ENCODE measurements around the gene WASF3. TPM values are rescaled to one million over a fixed set of nuclear protein-coding genes. Genes with fewer than 3 reads are reported as not detected.

WASF3 gene
- total and polyA plus RNA-seq, 4 donors: 0.82 to 4.9 (median 2.3) TPM

GRCh38 chr13:26561067-26561466, 3.6 kb downstream of the WASF3 start:
- H3K4me3 ChIP-seq (ENCODE audit: low read depth in 1 of 3, low read length in 3 of 3): no peak overlapping the region
- 60% methylated on average over 3 of the region's 3 CpGs for WGBS
- H3K4me1 ChIP-seq (ENCODE audit: control insufficient read depth in 4 of 4, insufficient read depth in 4 of 4, low read length in 3 of 4): peaks cover 6 to 37% (median 17%) of the 10 kb centered on the region in 4 donors
- no peak for DNase-seq (ENCODE audit: low spot score)
- H3K9ac ChIP-seq (ENCODE audit: low read depth in 1 of 2, low read length in 2 of 2): no peak overlapping the region
- H3K27me3 ChIP-seq (ENCODE audit: control insufficient read depth in 4 of 4, insufficient read depth in 4 of 4, low read length in 3 of 4): no peaks in the 10 kb centered on the region
- TF ChIP-seq NR2F2 (IDR thresholded peaks at IDR 0.05) (no peak), HNF4G (IDR thresholded peaks at IDR 0.05) (no peak), SP1 (IDR thresholded peaks at IDR 0.05) (no peak), RXRA (IDR thresholded peaks at IDR 0.05) (no peak), TAF1 (conservative IDR thresholded peaks at IDR 0.05) (no peak), CTCF (IDR thresholded peaks at IDR 0.05; ENCODE audit: low read depth, low read length, missing input control) (no peak), EGR1 (IDR thresholded peaks at IDR 0.05; ENCODE audit: low read depth in 2 of 2) (no peak), FOXA2 (IDR thresholded peaks at IDR 0.05) (no peak), RAD21 (IDR thresholded peaks at IDR 0.05) (no peak), YY1 (IDR thresholded peaks at IDR 0.05) (no peak), GABPA (IDR thresholded peaks at IDR 0.05 in 1 of 2, conservative IDR thresholded peaks at IDR 0.05 in 1 of 2) (no peak)
- TF ChIP-seq, protein P1, sequence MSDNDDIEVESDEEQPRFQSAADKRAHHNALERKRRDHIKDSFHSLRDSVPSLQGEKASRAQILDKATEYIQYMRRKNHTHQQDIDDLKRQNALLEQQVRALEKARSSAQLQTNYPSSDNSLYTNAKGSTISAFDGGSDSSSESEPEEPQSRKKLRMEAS (IDR thresholded peaks at IDR 0.05): no peak
- TF ChIP-seq, protein P2, sequence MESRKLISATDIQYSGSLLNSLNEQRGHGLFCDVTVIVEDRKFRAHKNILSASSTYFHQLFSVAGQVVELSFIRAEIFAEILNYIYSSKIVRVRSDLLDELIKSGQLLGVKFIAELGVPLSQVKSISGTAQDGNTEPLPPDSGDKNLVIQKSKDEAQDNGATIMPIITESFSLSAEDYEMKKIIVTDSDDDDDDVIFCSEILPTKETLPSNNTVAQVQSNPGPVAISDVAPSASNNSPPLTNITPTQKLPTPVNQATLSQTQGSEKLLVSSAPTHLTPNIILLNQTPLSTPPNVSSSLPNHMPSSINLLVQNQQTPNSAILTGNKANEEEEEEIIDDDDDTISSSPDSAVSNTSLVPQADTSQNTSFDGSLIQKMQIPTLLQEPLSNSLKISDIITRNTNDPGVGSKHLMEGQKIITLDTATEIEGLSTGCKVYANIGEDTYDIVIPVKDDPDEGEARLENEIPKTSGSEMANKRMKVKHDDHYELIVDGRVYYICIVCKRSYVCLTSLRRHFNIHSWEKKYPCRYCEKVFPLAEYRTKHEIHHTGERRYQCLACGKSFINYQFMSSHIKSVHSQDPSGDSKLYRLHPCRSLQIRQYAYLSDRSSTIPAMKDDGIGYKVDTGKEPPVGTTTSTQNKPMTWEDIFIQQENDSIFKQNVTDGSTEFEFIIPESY (IDR thresholded peaks at IDR 0.05): no peak
- TF ChIP-seq, protein P3, sequence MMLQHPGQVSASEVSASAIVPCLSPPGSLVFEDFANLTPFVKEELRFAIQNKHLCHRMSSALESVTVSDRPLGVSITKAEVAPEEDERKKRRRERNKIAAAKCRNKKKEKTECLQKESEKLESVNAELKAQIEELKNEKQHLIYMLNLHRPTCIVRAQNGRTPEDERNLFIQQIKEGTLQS (IDR thresholded peaks at IDR 0.05): no peak
- H3K9me3 ChIP-seq (ENCODE audit: control insufficient read depth in 4 of 4, low read length in 3 of 4): no peaks in the 10 kb centered on the region
- H3K36me3 ChIP-seq (ENCODE audit: control insufficient read depth in 4 of 4, insufficient read depth in 3 of 4, low read depth in 1 of 4, low read length in 3 of 4): peaks cover 0 to 1% (median 0%) of the 10 kb centered on the region in 4 donors
- no peak overlapping the region for H3K27ac ChIP-seq (ENCODE audit: low read depth in 1 of 2, low read length in 2 of 2)

- H3K9ac ChIP-seq (ENCODE audit: low read depth in 1 of 2, low read length in 2 of 2): no peak overlapping the region
- H3K27ac ChIP-seq (ENCODE audit: low read depth in 1 of 2, low read length in 2 of 2): no peak overlapping the region
Observed at GRCh38 chr13:26561651-26562511, 4.4 kb downstream of the WASF3 start.

More at GRCh38 chr13:26561651-26562511, 4.4 kb downstream of the WASF3 start:
- Histone ChIP-seq H3K4me1 (ENCODE audit: control insufficient read depth in 4 of 4, insufficient read depth in 4 of 4, low read length in 3 of 4) (peaks cover 6 to 43% (median 21%) of the 10 kb centered on the region in 4 donors), H3K36me3 (ENCODE audit: control insufficient read depth in 4 of 4, insufficient read depth in 3 of 4, low read depth in 1 of 4, low read length in 3 of 4) (peaks cover 0 to 1% (median 0%) of the 10 kb centered on the region in 4 donors), H3K27me3 (ENCODE audit: control insufficient read depth in 4 of 4, insufficient read depth in 4 of 4, low read length in 3 of 4) (peaks cover 0 to 3% (median 0%) of the 10 kb centered on the region in 4 donors), H3K4me3 (ENCODE audit: low read depth in 1 of 3, low read length in 3 of 3) (no peak overlapping the region), H3K9me3 (ENCODE audit: control insufficient read depth in 4 of 4, low read length in 3 of 4) (no peaks in the 10 kb centered on the region)
- TF ChIP-seq TAF1 (conservative IDR thresholded peaks at IDR 0.05) (no peak), FOXA1 (IDR thresholded peaks at IDR 0.05) (no peak), HNF4A (conservative IDR thresholded peaks at IDR 0.05) (no peak), YY1 (IDR thresholded peaks at IDR 0.05) (no peak), RXRA (IDR thresholded peaks at IDR 0.05) (no peak), SP1 (IDR thresholded peaks at IDR 0.05) (no peak), JUND (IDR thresholded peaks at IDR 0.05) (no peak), EGR1 (IDR thresholded peaks at IDR 0.05; ENCODE audit: low read depth in 2 of 2) (no peak), GABPA (IDR thresholded peaks at IDR 0.05 in 1 of 2, conservative IDR thresholded peaks at IDR 0.05 in 1 of 2) (no peak), RAD21 (IDR thresholded peaks at IDR 0.05) (no peak), HNF4G (IDR thresholded peaks at IDR 0.05) (no peak)
- TF ChIP-seq, protein P4, sequence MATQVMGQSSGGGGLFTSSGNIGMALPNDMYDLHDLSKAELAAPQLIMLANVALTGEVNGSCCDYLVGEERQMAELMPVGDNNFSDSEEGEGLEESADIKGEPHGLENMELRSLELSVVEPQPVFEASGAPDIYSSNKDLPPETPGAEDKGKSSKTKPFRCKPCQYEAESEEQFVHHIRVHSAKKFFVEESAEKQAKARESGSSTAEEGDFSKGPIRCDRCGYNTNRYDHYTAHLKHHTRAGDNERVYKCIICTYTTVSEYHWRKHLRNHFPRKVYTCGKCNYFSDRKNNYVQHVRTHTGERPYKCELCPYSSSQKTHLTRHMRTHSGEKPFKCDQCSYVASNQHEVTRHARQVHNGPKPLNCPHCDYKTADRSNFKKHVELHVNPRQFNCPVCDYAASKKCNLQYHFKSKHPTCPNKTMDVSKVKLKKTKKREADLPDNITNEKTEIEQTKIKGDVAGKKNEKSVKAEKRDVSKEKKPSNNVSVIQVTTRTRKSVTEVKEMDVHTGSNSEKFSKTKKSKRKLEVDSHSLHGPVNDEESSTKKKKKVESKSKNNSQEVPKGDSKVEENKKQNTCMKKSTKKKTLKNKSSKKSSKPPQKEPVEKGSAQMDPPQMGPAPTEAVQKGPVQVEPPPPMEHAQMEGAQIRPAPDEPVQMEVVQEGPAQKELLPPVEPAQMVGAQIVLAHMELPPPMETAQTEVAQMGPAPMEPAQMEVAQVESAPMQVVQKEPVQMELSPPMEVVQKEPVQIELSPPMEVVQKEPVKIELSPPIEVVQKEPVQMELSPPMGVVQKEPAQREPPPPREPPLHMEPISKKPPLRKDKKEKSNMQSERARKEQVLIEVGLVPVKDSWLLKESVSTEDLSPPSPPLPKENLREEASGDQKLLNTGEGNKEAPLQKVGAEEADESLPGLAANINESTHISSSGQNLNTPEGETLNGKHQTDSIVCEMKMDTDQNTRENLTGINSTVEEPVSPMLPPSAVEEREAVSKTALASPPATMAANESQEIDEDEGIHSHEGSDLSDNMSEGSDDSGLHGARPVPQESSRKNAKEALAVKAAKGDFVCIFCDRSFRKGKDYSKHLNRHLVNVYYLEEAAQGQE (IDR thresholded peaks at IDR 0.05): no peak
- TF ChIP-seq, protein P1 (IDR thresholded peaks at IDR 0.05): no peak
- no peak for DNase-seq (ENCODE audit: low spot score)
- 64% methylated on average over 8 of the region's 8 CpGs for WGBS
